HG02973 (cell line): ENCODE results near the gene ZNF660.
A peak's percentile ranks its signal among the peaks of the same experiment; 100 is the strongest.
"Not testable (repeated sequence)": the region's sequence is repeated elsewhere in the genome, so short reads cannot be mapped to it uniquely, and the experiment has no call there.

Experiments
- ATAC-seq: cut with Tn5 transposase; IDR thresholded peaks from one replicate; pipeline ENCODE4 v1.9.1; 2021; ENCODE audit warnings: moderate library complexity; ENCODE audit not compliant: unreplicated experiment

Gene ZNF660

DNA sequence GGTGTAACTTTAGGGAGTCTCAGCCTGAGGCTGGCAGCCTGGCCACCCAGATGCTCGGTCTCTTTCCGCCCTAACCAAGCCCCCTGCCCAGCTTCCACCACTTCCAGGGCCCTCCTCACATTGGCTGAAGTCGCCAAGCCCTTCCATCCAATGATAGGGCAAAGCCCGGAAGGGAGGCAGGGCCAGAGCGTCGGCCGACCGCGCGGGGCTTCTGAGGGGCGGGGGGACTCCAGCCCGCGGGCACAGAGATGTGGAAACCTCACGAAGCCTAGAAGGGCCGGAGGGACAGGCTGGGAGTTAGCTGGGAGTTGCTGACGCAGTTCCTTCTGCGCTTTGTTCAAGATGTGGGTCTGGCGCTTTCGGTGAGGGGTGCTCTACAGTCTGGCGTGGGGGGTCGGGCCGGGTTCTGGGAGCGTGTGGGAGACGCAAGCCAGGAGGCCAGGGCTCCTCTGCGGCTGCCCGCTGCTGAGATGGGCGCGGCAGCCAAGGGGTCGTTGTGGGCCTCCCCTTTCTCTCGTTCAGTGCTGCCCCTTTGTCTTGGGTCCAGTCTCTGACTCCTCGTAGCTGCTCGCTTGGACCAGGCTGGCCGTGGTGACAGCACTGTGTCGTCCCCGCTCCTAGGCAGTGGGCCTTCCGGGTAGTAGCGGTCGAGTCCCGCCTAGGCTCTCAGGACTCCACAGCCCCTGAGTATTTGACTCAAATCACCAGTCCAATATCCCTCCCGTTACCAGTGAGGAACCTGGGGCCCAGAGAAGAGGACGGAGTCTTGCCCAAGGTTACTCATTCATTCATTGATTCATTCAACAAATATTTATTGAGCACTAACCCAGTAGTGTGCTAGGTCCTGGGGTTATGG lies at the start of gene ZNF660:
Gene ZNF660 (plus strand): TSS at position 319 of the 856 bp plus-strand sequence. CDS start 9,230 bp downstream, outside the sequence.
- ATAC-seq: peak; percentile 58

GRCh38 chr3:44535364-44535763 lies 49.4 kb upstream of the ZNF660 start:
- ATAC-seq: no peak

DNA sequence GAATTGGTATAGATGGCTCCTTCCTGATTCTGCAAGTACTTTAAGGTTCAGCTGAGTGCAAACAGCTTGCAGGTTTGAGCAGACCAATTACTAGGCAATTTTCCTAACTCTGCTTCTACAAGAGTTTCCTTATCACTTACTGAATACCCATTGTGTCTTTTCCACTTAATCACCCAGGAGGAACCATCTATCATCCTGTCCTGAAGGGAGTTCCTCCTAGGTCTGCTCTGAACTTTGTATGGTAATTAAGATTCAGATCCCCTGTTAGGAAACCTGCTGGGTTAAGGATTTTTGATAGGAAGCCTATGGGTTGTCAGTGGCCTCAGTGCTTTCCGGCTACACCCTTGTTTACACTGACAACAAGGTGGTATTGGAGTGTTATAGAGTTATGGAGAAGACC lies 40.0 kb upstream of the ZNF660 start:
- not testable (repeated sequence) for ATAC-seq

DNA sequence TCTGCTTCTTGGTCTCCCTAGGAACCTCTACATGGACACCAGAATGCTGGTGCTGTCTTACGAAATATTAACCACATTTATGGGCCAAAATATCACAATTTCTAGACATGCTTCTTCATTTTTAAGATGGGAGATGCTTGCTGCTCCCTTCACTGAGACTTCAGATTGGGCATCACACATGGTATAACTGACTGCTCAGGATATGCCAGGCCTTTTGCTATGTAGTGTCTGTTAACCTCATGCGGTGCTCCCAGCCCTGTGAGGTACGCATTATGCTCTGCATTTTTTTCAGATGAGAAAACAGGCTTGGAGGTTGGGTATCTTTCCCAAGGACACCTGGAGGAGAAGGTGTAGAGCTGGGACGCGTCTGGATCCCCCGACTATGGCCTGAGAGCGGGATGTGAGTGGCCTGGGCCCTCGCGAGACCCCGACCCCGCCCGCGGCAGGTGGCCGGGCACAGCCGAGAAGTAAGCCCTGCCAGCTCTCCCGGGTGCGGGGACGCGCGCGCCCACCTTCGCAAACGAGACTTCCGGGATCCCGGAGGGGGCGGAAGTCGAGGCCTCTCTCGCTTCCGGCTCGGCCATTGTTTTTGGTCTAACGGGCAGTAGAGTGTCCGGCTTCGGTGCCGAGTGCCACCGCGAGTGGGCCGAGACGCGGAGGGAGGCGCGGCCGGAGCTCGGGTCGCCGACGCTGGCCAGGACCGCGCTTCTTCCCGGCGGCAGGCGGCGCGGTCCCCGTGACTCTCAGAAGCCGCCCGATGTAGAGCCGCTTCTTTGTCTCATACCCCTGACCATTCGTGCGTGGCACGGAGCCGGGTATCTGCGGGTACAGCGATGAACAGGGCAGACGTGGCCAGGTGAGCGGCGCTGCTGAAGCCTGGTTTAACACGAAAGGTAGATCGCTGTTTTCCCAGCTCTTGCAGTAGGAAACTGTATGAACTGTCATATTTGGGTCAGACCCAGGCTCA lies 29.9 kb upstream of the ZNF660 start, which contains the start of gene ZKSCAN7:
Gene ZKSCAN7 (plus strand): TSS at position 568 of the 967 bp plus-strand sequence. CDS start 1,855 bp downstream, outside the sequence.
- peak; percentile 61 for ATAC-seq

- no peak for ATAC-seq
Measured at GRCh38 chr3:44555723-44556122, 29.0 kb upstream of the ZNF660 start.

GRCh38 chr3:44557074-44557473 lies 27.7 kb upstream of the ZNF660 start:
- ATAC-seq: no peak

DNA sequence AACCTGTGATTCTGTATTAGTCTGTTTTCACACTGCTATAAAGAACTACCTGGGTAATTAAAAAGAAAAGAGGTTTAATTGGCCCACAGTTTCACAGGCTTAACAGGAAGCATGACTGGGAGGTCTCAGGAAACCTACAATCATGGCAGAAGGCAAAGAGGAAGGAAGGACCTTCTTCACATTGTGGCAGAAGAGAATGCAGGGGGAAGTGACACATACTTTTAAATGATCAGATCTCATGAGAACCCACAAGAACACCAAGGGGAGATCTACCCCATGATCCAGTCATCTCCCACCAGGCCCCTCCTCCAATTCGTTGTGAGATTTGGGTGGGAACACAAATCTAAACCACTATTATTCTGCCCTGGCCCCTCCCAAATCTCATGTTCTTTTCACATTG lies 23.7 kb upstream of the ZNF660 start:
- ATAC-seq: no peak

GRCh38 chr3:44562147-44562546 lies 22.6 kb upstream of the ZNF660 start:
- ATAC-seq: no peak

- no peak for ATAC-seq
Measured at GRCh38 chr3:44568561-44568960, 16.2 kb upstream of the ZNF660 start.

DNA sequence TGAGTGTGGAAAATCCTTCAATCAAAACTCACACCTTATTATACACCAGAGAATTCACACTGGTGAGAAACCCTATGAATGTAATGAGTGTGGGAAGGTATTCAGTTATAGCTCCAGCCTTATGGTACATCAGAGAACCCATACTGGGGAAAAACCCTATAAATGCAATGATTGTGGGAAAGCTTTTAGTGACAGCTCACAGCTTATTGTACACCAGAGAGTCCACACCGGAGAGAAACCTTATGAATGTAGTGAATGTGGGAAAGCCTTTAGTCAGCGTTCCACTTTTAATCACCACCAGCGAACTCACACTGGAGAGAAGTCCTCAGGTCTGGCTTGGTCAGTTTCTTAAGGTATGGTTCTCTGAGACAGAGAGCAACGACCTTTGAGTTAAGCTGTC lies 13.7 kb upstream of the ZNF660 start:
- no peak for ATAC-seq

GRCh38 chr3:44576613-44577012 lies 8.2 kb upstream of the ZNF660 start:
- ATAC-seq: no peak

GRCh38 chr3:44577354-44577952 lies 7.3 kb upstream of the ZNF660 start:
- ATAC-seq: not testable (repeated sequence)

GRCh38 chr3:44578316-44578715 lies 6.4 kb upstream of the ZNF660 start:
- not testable (repeated sequence) for ATAC-seq

- ATAC-seq: not testable (repeated sequence)
Measured at GRCh38 chr3:44578924-44579515, 5.7 kb upstream of the ZNF660 start.

- ATAC-seq: not testable (repeated sequence)
Measured at GRCh38 chr3:44579749-44580148, 5.0 kb upstream of the ZNF660 start.

DNA sequence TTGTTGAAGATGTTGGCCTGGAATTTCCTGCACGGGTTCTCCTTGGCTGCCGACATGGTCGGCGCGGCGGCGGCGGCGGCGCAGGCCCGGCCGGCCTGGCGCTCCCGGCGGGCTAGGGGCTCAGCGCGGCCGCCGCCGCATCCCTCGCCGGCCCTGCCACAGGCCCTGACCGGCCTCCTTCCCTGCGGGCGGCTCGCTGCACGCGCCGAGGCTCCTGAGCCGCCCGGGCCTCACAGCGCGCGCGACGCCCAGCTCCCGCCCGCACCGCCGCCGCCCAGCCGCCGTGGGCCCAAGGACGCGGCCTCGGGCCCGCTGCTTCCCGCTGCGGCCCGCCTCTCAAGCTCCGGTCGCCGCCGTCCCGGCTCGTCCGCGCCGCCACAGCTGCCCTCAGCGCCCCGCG lies 3.8 kb upstream of the ZNF660 start:
- not testable (repeated sequence) for ATAC-seq

- ATAC-seq: no peak
Measured at GRCh38 chr3:44596621-44597020, 11.9 kb downstream of the ZNF660 start.

- ATAC-seq: no peak
Measured at GRCh38 chr3:44601749-44602148, 17.0 kb downstream of the ZNF660 start.

- ATAC-seq: no peak
Measured at GRCh38 chr3:44612678-44613077, 27.9 kb downstream of the ZNF660 start.

DNA sequence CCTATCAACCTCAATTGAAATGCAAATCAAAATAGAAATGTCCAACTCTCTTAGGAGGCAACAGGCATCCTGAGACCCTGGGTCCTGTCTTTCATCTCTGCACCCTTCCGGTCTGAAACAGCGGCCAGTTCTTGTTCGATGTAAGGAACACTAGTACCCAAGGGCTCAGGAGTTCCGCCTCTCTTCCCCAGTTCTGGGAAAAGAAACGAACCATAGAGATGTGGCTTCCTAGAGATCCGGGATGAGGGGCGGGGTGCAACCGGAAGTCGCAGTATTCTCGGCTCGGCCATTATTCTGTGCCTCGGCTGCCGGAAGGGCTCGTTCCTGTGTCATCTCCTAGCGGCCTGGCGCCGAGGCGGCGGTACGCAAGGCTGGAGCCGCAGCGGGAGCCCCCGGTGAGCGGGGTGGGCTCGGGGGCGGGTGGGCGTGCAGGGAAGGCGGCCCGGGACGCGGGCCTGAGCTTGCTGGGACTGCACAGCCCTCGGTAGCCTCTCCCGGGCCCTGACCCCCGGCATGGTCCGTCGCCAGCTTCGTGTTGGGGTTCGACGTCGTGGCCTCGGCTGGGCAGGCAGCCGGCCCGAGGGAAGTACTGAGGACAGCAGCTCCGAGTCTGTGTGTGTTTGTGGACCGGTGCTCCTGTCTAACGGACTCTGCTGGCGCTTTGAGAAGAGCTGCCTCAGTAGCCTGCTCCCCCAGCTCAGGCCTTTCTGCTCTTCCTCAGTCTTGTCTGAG lies 40.2 kb downstream of the ZNF660 start, which contains the start of gene ZNF197:
Gene ZNF197 (plus strand): TSS at position 288 of the 732 bp plus-strand sequence. CDS start 4,119 bp downstream, outside the sequence.
- ATAC-seq: peak; percentile 91
